HepG2 (cell line): ENCODE data around the gene MYCBPAP. TPM values are rescaled to one million over a fixed set of nuclear protein-coding genes. Genes with fewer than 3 reads are reported as not detected.
A peak's percentile ranks its signal among the peaks of the same experiment; 100 is the strongest.

ENCODE experiments used
- FOXJ3 ChIP-seq: sonication (generic); formaldehyde crosslinking; IDR thresholded peaks from 2 replicates; pipeline ENCODE4 v1.4.0; 2020; ENCODE audit warnings: missing genetic modification reagents, mild to moderate bottlenecking, borderline replicate concordance
- KMT2B ChIP-seq: IDR thresholded peaks from 2 replicates; pipeline ENCODE4 v1.6.1; 2016; ENCODE audit warnings: missing genetic modification reagents, missing compliant biosample characterization
- MAZ ChIP-seq, 2 experiments: sonication (generic) in 1 of 2; formaldehyde crosslinking in 1 of 2; IDR thresholded peaks; 2 replicates each; pipeline versions ENCODE4 v1.5.0 to v1.6.1; 2012 to 2020; ENCODE audit warnings: low read depth in 2 of 2, mild to moderate bottlenecking in 2 of 2, borderline replicate concordance in 1 of 2, improper control_type of control experiment in 1 of 2, low read length in 1 of 2, missing genetic modification reagents in 1 of 2, moderate library complexity in 1 of 2
- NFYB ChIP-seq: sonication (generic); formaldehyde crosslinking; IDR thresholded peaks from 2 replicates; pipeline ENCODE4 v1.4.0; 2020; ENCODE audit warnings: missing genetic modification reagents
- THAP11 ChIP-seq: IDR thresholded peaks from 2 replicates; pipeline ENCODE4 v1.6.1; 2016; ENCODE audit warnings: missing biosample characterization, missing genetic modification reagents
- ZNF720 ChIP-seq: sonication (generic); formaldehyde crosslinking; IDR thresholded peaks from 2 replicates; pipeline ENCODE4 v1.4.0; 2020; ENCODE audit warnings: missing genetic modification reagents
- polyA plus RNA-seq, 8 experiments: library from polyadenylated mRNA; depleted of rRNA in 3 of 8; stranded (reverse) in 7 of 8; unstranded in 1 of 8; fragments of >200 nt; fragmentation: Illumina TruSeq in 4 of 8; extraction: Trizol in 4 of 8; gene quantifications; 2 replicates each; pipeline versions ENCODE4 v1.2.1 to v1.2.3, GENCODE V29; 2011 to 2016; ENCODE audit warnings: low read depth in 4 of 8, missing spikeins in 1 of 8, mixed read lengths in 1 of 8; ENCODE audit not compliant: insufficient read depth in 1 of 8
- total RNA-seq, 5 experiments: library from RNA; depleted of rRNA; stranded (reverse); fragments of >200 nt; fragmentation: Illumina TruSeq; extraction: Trizol; gene quantifications; 2 replicates each; pipeline ENCODE4 v1.2.3, GENCODE V29; 2016; ENCODE audit warnings: low read depth in 1 of 5
- TF ChIP-seq, protein P1 (sequence below): sonication (generic); formaldehyde crosslinking; IDR thresholded peaks from 2 replicates; pipeline ENCODE4 v1.4.0; 2020; ENCODE audit warnings: mild to moderate bottlenecking, missing genetic modification reagents
- TF ChIP-seq, protein P2 (sequence below): sonication (generic); formaldehyde crosslinking; IDR thresholded peaks from 2 replicates; pipeline ENCODE4 v1.4.0; 2020; ENCODE audit warnings: missing genetic modification reagents, mild to moderate bottlenecking, borderline replicate concordance
- TF ChIP-seq, protein P3 (sequence below): sonication (generic); formaldehyde crosslinking; IDR thresholded peaks from 2 replicates; pipeline ENCODE4 v1.8.1; 2022; ENCODE audit warnings: low read depth, mild to moderate bottlenecking, missing genetic modification reagents

The MYCBPAP gene
- total and polyA plus RNA-seq, 2 of the 13 experiments (the other 11 are each of a cell fraction or from before 2014, with no cell fraction given), result 0.22 to 0.24 TPM

DNA sequence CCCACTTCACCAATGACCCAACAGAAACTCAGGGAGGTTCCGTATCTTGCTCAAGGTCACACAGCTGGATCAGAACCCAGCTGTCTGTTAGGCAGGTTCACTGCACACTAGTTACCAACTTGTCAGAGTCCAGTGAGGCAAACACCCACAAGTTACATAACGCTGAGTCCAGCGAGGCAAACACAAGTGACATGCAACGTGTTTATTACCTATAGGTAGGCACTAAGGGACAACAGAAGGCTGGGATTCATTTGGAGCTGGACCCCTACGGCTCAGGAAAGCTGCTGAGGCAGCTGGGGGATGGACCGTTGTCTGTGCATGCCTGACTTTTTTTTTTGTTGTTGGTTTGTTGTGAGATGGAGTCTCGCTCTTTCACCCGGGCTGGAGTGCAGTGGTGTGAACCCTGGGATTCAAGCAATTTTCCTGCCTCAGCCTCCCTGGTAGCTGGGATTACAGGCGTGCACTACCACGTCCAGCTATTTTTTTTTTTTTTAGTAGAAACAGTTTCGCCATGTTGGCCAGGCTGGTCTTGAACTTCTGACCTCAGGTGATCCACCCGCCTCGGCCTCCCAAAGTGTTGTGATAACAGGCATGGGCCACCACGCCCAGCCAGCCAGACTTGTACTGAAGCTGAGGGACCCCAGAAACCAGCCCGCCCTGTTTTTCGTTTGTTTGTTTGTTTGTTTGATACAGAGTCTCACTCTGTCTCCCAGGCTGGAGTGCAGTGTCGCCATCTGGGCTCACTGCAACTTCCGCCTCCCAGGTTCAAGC is 31.5 kb upstream of the MYCBPAP start (continued):
- TF ChIP-seq, protein P1, sequence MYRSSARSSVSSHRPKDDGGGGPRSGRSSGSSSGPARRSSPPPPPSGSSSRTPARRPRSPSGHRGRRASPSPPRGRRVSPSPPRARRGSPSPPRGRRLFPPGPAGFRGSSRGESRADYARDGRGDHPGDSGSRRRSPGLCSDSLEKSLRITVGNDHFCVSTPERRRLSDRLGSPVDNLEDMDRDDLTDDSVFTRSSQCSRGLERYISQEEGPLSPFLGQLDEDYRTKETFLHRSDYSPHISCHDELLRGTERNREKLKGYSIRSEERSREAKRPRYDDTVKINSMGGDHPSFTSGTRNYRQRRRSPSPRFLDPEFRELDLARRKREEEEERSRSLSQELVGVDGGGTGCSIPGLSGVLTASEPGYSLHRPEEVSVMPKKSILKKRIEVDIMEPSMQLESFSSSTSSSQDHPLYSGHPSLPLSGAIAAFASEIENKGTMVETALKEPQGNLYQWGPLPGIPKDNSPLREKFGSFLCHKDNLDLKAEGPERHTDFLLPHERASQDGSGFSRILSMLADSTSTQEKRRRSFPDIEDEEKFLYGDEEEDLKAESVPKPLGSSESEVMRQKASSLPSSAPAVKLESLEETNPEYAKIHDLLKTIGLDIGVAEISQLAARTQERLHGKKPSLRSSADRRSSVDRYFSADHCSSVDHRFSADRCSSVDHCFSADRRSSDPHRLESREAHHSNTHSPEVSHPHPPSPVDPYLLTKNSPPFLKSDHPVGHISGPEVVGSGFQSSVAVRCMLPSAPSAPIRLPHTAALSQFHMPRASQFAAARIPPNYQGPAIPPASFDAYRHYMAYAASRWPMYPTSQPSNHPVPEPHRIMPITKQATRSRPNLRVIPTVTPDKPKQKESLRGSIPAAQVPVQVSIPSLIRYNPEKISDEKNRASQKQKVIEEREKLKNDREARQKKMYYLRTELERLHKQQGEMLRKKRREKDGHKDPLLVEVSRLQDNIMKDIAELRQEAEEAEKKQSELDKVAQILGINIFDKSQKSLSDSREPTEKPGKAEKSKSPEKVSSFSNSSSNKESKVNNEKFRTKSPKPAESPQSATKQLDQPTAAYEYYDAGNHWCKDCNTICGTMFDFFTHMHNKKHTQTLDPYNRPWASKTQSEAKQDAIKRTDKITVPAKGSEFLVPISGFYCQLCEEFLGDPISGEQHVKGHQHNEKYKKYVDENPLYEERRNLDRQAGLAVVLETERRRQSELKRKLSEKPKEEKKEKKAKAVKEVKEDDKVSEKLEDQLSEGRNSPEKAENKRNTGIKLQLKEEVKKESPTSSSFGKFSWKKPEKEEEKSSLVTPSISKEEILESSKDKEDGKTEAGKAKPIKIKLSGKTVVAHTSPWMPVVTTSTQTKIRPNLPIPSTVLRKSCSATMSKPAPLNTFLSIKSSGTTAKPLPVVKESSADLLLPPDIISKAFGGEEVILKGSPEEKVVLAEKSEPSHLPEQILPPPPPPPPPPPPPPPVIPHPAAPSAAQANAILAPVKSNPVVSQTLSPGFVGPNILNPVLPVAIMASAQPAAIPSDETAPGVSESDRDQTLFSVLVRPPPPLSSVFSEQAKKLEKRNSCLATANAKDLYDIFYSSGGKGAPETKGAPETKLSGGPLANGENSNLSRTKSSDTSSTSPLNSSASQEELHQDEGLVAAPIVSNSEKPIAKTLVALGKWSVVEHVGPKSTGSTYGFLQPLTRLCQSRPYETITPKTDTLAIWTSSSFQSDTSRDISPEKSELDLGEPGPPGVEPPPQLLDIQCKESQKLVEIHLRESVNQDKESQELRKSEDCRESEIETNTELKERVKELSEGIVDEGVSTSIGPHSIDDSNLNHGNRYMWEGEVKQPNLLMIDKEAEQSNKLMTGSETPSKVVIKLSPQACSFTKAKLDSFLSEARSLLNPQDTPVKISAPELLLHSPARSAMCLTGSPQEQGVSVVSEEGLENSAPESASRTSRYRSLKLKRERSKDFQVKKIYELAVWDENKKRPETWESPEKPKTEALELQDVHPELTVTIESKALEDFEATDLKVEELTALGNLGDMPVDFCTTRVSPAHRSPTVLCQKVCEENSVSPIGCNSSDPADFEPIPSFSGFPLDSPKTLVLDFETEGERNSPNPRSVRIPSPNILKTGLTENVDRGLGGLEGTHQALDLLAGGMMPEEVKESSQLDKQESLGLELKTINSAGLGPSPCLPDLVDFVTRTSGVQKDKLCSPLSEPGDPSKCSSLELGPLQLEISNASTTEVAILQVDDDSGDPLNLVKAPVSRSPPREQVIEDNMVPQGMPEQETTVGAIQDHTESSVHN, result no peak
- TF ChIP-seq THAP11 (CRISPR knock-in tag) (0 out of 2 replicates have a peak, but pooled peaks have one; percentile 31), MAZ (IDR thresholded peaks at IDR 0.05; ENCODE audit: borderline replicate concordance, low read depth, low read length) (no peak), MAZ (CRISPR knock-in tag; IDR thresholded peaks at IDR 0.05; ENCODE audit: low read depth) (0 out of 2 replicates have a peak, but pooled peaks have one; percentile 32), FOXJ3 (no peak), ZNF720 (CRISPR knock-in tag) (no peak), KMT2B (CRISPR knock-in tag) (no peak), NFYB (0 out of 2 replicates have a peak, but pooled peaks have one; percentile 28)
- TF ChIP-seq, protein P2, sequence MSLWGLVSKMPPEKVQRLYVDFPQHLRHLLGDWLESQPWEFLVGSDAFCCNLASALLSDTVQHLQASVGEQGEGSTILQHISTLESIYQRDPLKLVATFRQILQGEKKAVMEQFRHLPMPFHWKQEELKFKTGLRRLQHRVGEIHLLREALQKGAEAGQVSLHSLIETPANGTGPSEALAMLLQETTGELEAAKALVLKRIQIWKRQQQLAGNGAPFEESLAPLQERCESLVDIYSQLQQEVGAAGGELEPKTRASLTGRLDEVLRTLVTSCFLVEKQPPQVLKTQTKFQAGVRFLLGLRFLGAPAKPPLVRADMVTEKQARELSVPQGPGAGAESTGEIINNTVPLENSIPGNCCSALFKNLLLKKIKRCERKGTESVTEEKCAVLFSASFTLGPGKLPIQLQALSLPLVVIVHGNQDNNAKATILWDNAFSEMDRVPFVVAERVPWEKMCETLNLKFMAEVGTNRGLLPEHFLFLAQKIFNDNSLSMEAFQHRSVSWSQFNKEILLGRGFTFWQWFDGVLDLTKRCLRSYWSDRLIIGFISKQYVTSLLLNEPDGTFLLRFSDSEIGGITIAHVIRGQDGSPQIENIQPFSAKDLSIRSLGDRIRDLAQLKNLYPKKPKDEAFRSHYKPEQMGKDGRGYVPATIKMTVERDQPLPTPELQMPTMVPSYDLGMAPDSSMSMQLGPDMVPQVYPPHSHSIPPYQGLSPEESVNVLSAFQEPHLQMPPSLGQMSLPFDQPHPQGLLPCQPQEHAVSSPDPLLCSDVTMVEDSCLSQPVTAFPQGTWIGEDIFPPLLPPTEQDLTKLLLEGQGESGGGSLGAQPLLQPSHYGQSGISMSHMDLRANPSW, result no peak
- TF ChIP-seq, protein P3, sequence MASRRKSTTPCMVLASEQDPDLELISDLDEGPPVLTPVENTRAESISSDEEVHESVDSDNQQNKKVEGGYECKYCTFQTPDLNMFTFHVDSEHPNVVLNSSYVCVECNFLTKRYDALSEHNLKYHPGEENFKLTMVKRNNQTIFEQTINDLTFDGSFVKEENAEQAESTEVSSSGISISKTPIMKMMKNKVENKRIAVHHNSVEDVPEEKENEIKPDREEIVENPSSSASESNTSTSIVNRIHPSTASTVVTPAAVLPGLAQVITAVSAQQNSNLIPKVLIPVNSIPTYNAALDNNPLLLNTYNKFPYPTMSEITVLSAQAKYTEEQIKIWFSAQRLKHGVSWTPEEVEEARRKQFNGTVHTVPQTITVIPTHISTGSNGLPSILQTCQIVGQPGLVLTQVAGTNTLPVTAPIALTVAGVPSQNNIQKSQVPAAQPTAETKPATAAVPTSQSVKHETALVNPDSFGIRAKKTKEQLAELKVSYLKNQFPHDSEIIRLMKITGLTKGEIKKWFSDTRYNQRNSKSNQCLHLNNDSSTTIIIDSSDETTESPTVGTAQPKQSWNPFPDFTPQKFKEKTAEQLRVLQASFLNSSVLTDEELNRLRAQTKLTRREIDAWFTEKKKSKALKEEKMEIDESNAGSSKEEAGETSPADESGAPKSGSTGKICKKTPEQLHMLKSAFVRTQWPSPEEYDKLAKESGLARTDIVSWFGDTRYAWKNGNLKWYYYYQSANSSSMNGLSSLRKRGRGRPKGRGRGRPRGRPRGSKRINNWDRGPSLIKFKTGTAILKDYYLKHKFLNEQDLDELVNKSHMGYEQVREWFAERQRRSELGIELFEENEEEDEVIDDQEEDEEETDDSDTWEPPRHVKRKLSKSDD, result no peak
